ES-I3 (cell line): ENCODE measurements around the gene SCO2.

ENCODE experiments used
- H3K36me3 ChIP-seq: 2 replicates; pipeline ENCODE4 v1.6.1; 2013; ENCODE audit warnings: mild to moderate bottlenecking, low read length, control low read depth, moderate library complexity; ENCODE audit not compliant: insufficient read depth
- H3K4me1 ChIP-seq: 2 replicates; pipeline ENCODE4 v1.6.1; 2013; ENCODE audit warnings: mild to moderate bottlenecking, control low read depth, low read length; ENCODE audit not compliant: insufficient read depth
- H3K9ac ChIP-seq: 2 replicates; pipeline ENCODE4 v1.6.1; 2013; ENCODE audit warnings: low read depth, mild to moderate bottlenecking, low read length, moderate library complexity
- H3K9me3 ChIP-seq: 2 replicates; pipeline ENCODE4 v1.6.1; 2013; ENCODE audit warnings: mild to moderate bottlenecking, low read length, moderate library complexity; ENCODE audit not compliant: control insufficient read depth, insufficient read depth

SCO2 gene, protein sequence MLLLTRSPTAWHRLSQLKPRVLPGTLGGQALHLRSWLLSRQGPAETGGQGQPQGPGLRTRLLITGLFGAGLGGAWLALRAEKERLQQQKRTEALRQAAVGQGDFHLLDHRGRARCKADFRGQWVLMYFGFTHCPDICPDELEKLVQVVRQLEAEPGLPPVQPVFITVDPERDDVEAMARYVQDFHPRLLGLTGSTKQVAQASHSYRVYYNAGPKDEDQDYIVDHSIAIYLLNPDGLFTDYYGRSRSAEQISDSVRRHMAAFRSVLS

GRCh38 chr22:50525104-50525857 lies at the start of gene SCO2:
SCO2 (minus strand) TSS chr22:50525598; CDS start chr22:50524411, 1,187 bp downstream.
- H3K36me3 ChIP-seq, result no peaks in the 10 kb centered on the region
- peak within 1 kb of the TSS; percentile 80 for H3K9ac ChIP-seq
- H3K4me1 ChIP-seq, result no peaks in the 10 kb centered on the region; the same call in 1 of the 2 replicates

GRCh38 chr22:50574383-50574755 lies 49.0 kb upstream of the SCO2 start:
- Histone ChIP-seq H3K9ac (no peak overlapping the region), H3K9me3 (no peaks in the 10 kb centered on the region), H3K4me1 (no peaks in the 10 kb centered on the region; the same call in 1 of the 2 replicates), H3K36me3 (peaks cover 7% of the 10 kb centered on the region; the same call in 1 of the 2 replicates)

More at GRCh38 chr22:50525104-50525857, at the start of gene SCO2:
- H3K9me3 ChIP-seq, result no peaks in the 10 kb centered on the region

DNA sequence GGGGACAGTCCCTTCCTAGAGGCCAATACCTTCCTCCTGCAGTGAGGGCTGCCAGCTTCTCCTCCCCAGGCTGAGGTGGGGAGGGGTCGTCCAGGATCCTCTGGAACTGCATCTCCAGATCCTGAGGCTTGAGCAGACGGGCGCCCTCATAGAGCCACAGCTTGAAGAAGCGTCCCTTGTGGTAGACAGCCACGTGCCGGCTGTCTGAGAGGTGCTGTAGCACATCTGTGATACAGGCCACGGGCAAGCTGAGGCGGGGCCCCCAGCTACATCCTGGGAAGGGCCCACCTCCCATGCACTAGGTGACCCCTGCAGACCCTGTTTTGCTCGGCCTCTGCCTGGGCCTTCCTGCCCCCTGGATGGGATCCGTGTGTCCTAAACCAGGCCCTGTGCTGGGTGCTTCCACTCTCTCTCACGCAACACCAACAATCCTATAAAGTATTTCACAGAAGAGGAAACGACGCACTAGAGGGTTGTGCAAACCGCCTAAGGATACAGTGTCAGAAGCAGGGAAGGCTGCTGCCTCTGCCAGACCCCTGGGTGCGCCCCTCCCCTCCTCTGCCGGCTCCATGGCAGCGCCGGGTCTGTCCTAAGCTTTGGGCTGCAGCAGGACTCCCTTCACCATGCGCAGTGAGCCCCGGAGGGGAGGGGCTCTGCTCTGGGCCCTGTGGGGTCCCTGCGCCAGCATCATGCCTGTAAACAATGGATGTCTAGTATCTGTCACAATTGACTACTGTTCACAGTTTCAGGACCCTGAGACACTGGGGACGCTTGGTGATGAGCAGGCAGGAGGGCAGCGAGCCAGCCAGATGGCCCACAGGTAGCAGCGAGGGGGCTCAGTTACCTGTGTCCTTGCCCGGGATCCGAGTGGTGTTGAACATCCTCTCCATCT lies 48.3 kb upstream of the SCO2 start:
- peaks cover 7% of the 10 kb centered on the region; the same call in 1 of the 2 replicates for H3K36me3 ChIP-seq
- H3K9ac ChIP-seq, result no peak overlapping the region
- no peaks in the 10 kb centered on the region; the same call in 1 of the 2 replicates for H3K4me1 ChIP-seq
- no peaks in the 10 kb centered on the region for H3K9me3 ChIP-seq

GRCh38 chr22:50572965-50573364 lies 47.6 kb upstream of the SCO2 start:
- H3K9ac ChIP-seq, result no peak overlapping the region
- no peaks in the 10 kb centered on the region for H3K9me3 ChIP-seq
- peaks cover 8% of the 10 kb centered on the region; the same call in 1 of the 2 replicates for H3K36me3 ChIP-seq
- H3K4me1 ChIP-seq, result no peaks in the 10 kb centered on the region

DNA sequence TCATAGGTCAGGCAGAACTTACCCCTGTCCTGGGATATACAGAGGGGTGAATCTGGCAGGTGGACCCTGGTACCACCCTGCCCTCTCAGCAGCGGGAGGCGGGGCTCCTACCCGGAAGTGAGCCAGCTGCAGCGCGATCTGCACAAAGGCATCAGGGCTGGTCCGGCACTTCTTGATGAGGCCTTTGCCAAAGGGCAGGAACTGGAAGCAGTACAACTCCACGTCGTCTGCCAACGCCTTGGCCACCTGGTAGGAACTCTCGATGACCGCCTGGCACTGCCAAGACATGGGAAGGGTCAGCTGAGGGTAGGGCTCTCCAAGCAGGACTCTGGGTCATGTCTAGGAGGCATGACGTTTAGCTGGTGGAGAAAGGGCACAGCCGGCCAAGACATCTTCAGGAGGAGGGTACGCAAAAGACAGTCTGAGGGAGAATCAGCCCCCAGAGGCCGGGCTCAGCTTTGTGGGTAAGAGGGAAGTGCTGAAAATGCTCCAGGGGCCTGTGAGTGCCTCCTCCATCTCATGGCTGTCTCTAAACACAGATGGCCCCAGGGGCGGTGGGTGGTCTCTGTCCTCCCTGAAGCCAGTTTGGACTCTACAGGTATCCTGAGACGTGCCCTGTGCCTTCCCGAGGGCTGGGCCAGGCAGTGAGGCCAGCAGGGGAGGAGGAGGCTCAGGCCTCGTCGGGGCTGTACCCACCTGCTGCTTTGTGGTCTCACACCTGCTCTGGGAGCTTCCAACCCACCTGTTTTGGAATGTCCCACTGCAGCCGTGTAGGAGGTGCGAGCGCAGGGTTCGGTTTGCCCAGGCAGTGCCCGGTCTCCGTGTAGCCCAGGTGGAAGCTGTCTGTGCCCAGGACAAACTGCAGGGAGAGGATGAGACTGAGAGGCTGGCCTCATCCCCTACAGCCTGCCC lies 46.1 kb upstream of the SCO2 start:
- Histone ChIP-seq H3K36me3 (peaks cover 12% of the 10 kb centered on the region; the same call in 1 of the 2 replicates), H3K4me1 (no peaks in the 10 kb centered on the region), H3K9ac (no peak overlapping the region), H3K9me3 (no peaks in the 10 kb centered on the region)

DNA sequence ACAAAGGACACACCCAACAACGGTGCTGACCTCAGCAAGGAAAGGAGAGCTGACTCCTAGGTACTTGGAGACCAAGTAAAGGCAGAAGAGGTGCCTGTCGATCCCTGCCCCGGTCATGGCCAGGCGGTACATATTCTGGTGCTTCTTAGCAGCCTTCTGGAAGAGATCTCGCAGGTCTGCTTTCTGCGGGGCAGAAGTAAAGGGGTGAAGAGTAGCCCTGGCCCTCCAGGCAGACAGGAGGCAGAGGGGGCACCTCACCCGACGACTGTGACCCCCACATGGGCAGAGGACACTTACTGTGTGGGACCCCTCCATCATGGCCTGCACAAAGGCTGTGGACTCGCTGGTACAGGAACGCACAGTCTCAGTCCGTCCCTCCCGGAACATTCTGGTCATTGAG lies 45.5 kb upstream of the SCO2 start:
- Histone ChIP-seq H3K4me1 (no peaks in the 10 kb centered on the region), H3K36me3 (peaks cover 12% of the 10 kb centered on the region; the same call in 1 of the 2 replicates), H3K9me3 (no peaks in the 10 kb centered on the region), H3K9ac (no peak overlapping the region)

DNA sequence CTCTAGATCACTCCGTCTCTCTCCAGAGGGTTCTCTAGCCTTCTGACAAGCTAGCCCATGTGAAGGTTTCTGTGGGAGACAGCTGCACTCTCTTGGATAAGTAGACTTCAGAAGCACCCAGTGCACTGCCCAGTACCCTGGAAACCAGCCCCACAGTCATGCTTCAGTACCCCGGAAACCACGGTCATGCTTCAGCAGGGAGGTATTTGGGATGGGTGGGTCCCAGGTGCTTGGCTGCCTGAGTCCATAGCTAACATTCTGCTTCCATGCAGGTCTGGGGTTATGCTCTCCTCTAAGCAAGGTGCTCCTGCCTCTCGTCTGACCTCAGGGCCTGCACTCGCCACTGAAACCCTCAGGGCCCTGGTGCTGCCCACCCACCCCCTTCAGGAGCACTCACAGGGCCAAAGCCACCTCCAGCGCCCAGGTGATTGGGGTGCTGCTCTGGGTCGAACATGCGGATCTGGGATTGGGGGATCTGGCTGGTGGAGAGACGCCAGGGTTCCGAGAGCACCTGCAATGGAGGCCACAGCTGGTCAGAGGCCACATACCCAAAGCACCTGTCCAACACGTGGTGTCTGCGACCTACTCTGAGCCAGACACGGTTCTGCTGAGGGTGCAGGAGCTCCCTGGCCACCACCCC lies 44.6 kb upstream of the SCO2 start:
- H3K36me3 ChIP-seq, result peaks cover 12% of the 10 kb centered on the region; the same call in 1 of the 2 replicates
- no peaks in the 10 kb centered on the region for H3K9me3 ChIP-seq
- no peak overlapping the region for H3K9ac ChIP-seq
- H3K4me1 ChIP-seq, result no peaks in the 10 kb centered on the region

GRCh38 chr22:50569041-50569459 lies 43.7 kb upstream of the SCO2 start:
- peaks cover 12% of the 10 kb centered on the region; the same call in 1 of the 2 replicates for H3K36me3 ChIP-seq
- no peaks in the 10 kb centered on the region for H3K4me1 ChIP-seq
- H3K9me3 ChIP-seq, result no peaks in the 10 kb centered on the region
- H3K9ac ChIP-seq, result no peak overlapping the region

DNA sequence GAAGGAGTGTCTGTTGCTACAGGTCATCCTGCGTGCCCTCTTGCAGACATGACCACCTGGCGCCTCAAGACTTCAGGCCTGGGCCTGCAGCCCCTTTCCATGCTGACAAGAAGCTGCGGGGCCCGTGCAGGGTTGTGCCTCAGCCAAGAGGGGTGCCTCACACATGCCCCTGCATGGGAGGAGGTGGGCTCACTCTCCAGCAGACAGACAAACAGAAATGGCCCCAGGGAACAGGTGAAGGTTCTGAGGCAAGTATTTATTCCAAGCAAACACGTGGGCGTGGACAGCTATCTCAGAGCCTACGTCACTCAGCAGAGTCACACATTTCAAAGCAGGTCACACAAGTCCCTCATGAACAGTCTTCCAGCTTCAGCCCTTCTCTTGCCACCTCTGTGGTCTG lies 43.2 kb upstream of the SCO2 start:
- H3K36me3 ChIP-seq, result peaks cover 12% of the 10 kb centered on the region; the same call in 1 of the 2 replicates

DNA sequence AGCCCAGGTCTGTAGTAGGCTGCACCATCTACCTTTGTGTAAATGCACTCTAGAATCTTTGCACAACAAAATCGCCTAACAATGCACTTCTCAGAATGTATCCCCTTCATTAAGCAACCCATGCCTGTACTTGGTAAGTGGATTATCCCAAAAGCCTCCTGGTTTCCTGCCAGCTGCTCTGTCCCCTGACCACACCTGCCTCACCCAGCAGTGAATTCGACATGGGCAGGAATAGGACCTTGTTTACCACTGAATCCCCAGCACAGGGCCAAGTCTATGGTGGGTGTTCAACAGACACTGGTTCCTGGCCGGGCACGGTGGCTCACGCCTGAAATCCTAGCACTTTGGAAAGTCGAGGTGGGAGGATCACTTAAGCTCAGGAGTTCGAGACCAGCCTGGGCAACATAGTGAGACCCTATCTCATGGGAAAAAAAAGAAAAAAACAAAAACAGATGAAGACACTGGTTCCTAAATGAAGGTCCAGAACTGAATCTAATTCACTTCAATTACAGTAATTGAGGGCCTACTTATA lies 42.4 kb upstream of the SCO2 start:
- Histone ChIP-seq H3K9me3 (no peaks in the 10 kb centered on the region), H3K9ac (no peak overlapping the region), H3K4me1 (no peaks in the 10 kb centered on the region), H3K36me3 (peaks cover 12% of the 10 kb centered on the region; the same call in 1 of the 2 replicates)

More for the DNA sequence above, 43.2 kb upstream of the SCO2 start:
- Histone ChIP-seq H3K9ac (no peak overlapping the region), H3K9me3 (no peaks in the 10 kb centered on the region), H3K4me1 (no peaks in the 10 kb centered on the region)

DNA sequence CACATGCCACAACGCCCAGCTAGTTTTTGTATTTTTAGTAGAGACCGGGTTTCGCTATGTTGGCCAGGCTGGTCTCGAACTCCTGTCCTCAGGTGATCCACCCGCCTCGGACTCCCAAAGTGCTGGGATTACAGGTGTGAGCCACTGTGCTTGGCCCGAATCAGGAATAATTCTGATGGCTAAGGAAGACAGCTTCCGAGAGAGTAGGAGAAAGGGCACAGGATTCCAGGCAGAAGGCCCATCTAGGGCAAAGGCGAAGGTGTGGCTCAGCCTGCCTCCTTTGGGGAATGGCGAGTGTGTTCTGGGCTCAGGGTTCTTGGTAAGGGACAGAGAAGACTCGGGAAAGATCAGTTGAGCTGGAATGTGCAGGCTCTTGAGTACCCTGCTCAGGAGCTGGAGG lies 38.9 kb upstream of the SCO2 start:
- Histone ChIP-seq H3K9ac (no peak overlapping the region), H3K36me3 (peaks cover 5% of the 10 kb centered on the region; the same call in 1 of the 2 replicates), H3K9me3 (no peaks in the 10 kb centered on the region), H3K4me1 (no peaks in the 10 kb centered on the region)

DNA sequence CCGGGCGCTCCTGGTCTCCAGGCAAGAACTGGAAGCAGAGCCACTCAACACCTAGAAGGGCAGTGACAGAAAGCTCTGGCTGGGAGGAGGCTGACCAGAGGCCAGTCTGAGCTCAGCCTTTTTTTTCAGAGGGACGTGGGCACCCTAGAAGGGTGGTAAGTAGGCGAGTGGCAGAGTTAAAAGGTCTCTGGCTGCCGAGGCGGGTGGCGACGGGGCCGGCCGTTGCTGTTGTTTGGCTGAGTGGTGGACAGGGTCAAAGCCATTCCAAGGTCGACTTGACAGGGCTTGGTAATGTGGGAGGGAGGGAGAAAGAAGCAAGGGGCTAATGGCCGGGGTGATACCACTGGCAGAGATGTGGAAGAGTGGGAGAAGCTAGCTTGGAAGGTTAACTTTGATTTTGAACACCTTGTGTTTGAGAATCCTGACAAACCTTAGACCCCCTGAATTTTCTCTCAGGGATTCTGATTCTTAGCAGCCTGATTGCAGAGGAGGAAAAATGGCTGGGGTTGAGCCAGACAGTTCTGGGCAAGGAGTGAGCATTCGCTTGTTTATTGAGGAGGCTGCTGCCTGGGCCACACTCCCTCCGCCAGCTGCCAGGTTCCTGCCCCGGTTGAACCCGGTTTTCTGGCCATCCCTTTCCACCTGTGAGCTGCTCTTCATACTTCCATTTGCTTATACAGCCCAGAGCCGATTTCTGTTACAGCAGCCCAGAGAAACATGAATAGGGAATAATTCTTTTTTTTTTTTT lies 38.2 kb upstream of the SCO2 start:
- H3K9me3 ChIP-seq, result no peaks in the 10 kb centered on the region
- H3K36me3 ChIP-seq, result peaks cover 5% of the 10 kb centered on the region; the same call in 1 of the 2 replicates
- peak overlapping the region; percentile 82 for H3K9ac ChIP-seq
- H3K4me1 ChIP-seq, result no peaks in the 10 kb centered on the region
